Activated T-helper 1 cell treated with Interleukin-2 at 50 U/mL for 16 hours (primary cell): ENCODE data around the gene DISP1.
"Not testable (repeated sequence)": the region's sequence is repeated elsewhere in the genome, so short reads cannot be mapped to it uniquely, and the experiment has no call there.

ENCODE experiments used
- DNase-seq: peaks from one replicate; pipeline ENCODE4 v3.0.0-alpha.2; 2020; ENCODE audit warnings: low read depth

DISP1 gene

GRCh38 chr1:222798116-222798515 is 16.7 kb upstream of the DISP1 start:
- DNase-seq = no peak

DNA sequence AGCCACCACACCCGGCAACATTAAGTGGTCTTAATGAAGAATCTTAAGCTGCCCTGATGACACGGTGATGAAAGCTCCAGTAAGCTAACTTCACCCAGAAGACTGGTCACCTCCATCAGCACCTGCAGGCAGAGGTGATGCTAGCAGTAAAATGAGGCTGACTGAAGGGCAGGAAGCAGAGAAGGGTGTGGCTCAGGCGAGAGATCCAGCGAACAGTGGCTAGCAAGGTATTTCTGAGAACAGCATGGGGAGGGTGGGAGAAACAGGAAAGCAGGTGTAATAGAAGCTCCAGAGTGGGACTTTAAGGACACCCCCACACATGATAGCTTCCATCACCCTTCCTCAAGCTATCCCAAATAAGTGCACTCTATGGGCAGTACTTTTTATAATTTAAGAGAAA is 15.9 kb upstream of the DISP1 start:
- DNase-seq = no peak

GRCh38 chr1:222801067-222801466 is 13.8 kb upstream of the DISP1 start:
- DNase-seq = no peak

DNA sequence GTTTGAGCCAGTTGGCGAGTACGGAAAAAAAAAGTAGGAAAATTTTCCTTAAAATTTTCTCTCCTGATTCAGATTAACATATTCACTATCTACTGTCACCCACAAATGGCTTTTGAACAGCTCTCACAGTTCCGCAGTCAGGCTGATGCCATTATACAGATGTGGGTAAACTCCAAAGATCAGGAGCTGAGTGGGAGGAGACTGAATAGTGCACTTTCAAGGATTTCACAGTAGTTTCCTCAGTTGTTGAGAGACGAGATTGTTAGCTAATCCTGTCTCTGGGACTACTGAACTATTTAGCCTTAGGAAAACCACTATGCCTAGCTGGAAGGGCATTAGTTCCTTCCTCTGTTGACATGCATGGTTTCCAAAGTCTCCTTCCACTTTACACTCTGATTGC is 3.2 kb upstream of the DISP1 start:
- DNase-seq = no peak

DNA sequence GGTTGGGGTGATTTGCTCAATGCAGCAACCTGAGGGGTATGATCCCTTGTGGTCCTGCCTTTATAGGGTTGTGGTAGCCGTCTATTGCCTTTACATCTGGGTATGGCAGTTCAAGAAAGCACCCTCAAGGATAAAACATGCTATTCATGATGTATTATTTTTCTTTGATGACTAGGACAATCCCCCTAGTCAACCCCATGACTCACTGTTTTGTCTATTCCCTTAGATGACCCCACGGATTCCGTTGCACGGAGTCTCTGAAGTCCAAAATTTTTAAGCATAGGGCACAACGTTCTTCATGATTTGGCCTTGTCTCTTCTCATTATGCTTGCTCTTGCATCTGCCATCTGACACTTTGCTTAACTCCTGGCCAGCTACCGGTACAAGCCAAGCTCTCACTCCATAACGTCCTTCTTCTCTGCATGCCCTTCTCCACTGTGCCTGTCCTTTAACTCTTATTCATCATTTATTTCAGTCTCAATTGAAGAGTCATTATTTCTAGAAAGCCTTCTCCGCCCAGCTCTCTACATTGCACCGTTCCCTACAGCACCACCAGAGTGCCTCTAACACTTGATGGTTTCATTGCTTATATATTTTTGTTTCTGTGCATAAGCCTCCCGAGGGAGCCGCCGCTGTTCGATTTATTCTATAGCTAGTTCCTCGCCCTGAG is 838 bp upstream of the DISP1 start:
- no peak for DNase-seq

DNA sequence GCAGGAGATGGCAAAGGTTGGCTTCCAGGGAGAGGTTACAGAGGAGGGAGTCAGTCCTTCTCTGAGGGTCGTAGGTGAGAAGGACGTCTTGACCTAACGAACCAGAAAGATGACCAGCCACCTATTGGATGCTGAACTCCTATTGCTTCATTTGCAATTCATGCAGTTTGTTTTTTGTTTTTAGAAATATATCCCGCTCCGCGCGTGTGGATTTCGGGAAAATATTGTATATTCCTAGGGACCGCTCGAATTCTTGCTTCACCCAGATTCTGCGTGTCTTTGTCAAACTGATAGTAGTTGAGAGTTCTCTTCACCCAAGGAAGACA is 564 bp downstream of the DISP1 start:
- no peak for DNase-seq

DNA sequence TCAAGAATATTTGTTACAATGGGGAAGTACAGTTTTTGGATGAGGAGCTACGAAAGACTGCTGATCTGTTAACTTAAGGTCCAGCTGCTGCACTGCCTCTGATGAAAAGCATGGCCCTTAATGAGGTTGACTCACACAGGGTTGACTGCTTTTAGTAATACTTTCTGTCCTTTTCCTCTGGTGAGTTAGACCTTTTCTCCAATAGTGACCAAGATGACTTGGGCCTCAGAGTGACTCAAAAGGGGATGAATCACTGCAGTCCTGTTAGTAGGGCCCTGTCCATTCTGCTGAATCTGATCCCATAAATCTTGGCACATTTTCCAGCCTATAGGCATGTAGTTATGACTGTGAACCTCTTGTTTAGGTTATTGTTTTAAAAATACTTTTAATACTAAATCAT is 2.7 kb downstream of the DISP1 start:
- DNase-seq = no peak

DNA sequence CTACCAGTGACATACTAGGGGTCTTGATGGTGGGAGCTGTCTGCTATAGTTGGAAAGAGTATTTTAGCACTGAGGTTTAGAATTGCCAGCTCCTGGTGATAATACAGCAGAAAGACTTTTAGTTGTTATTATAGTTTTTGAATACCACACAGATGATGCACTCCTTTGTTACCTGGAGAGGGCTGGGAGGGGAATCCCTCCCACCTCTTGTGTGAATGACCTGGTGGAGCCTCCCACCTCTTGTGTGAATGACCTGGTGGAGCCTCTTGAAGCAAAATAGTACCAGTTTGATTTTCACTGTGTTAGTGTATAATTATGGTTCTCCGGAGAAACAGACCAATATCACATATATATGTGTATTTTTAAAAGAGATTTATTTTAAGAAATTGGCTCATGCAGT is 3.3 kb downstream of the DISP1 start:
- no peak for DNase-seq

DNA sequence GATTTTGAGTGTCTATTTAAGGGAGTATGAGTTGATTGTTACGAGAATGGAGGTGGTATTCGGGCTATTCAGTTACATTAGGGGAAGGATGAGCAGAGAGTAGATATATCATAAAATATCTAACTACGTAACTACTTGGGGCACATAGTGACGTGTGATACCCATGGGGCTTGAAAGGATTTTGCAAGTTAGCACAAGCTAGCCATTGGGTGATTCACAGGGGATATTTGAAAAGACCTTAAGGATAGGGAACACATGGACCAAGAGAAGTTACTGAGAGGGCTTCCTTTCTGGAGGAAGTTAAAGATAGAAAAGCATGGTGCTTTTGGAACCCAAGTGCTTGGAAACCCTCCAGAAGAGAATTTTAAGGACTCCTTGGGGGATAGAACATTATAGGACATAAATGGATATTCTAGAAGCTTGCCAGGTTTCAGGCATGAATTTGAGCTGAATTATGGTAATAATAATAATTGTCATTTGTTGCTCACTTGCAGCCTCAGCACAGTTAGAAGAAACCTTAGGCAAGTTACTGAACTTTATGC is 5.4 kb downstream of the DISP1 start:
- DNase-seq = no peak

DNA sequence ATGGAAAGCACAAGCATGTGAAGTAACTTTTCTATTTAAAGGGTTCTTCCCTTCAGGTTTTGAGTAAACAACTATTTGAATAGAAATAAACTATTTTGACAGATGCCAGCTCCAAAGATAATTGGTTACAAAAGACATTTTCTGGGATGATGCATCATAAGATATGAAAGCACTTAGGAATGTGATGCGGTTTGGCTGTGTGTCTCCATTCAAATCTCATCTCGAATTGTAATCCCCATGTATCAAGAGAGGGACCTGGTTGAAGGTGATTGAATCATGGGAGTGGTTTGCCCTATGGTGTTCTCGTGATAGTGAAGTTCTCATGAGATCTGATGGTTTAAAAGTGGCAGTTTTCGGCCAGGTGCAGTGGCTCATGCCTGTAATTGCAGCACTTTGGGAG is 6.4 kb downstream of the DISP1 start:
- DNase-seq = no peak

GRCh38 chr1:222823695-222824094 is 8.9 kb downstream of the DISP1 start:
- no peak for DNase-seq

DNA sequence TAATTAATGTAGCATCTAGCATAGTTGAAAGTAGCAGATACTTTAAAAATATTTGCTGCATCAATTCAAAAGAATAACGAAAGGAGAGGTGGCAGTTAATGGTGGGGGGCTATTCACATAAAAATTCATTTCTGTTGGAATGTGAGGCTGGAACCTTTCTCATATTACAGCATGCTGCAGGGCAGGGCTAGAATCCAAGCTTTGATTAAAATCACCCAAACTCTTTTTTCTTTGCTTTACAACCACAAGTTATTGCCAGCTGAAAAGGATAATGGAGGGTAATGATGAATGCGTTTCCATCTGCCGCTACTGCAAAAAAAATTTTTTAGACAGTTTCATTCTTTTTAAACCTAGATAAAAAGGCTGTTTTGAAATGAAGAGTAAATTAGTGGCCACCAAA is 9.8 kb downstream of the DISP1 start:
- no peak for DNase-seq

DNA sequence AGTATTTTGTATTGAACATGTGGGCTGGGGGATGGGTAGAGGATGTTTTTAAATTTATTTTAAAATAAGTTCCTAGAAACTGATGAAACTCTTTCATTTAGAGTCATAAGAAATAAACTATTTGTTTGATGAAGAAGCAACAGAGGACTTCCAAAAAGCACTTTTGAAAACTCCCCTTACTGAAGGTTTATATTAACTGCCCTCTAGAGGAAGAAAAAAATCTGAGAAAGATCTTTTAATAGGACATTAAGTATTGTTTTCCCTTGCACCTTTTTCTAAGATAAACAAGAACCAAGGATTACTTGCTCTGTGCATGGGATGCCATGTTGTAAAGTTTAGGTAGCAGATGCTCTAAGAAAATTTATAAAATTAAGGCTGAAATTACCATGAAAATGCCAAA is 14.1 kb downstream of the DISP1 start:
- no peak for DNase-seq

- DNase-seq = no peak
Measured at GRCh38 chr1:222829868-222830267, 15.0 kb downstream of the DISP1 start.

GRCh38 chr1:222833356-222833876 is 18.6 kb downstream of the DISP1 start:
- DNase-seq = no peak

DNA sequence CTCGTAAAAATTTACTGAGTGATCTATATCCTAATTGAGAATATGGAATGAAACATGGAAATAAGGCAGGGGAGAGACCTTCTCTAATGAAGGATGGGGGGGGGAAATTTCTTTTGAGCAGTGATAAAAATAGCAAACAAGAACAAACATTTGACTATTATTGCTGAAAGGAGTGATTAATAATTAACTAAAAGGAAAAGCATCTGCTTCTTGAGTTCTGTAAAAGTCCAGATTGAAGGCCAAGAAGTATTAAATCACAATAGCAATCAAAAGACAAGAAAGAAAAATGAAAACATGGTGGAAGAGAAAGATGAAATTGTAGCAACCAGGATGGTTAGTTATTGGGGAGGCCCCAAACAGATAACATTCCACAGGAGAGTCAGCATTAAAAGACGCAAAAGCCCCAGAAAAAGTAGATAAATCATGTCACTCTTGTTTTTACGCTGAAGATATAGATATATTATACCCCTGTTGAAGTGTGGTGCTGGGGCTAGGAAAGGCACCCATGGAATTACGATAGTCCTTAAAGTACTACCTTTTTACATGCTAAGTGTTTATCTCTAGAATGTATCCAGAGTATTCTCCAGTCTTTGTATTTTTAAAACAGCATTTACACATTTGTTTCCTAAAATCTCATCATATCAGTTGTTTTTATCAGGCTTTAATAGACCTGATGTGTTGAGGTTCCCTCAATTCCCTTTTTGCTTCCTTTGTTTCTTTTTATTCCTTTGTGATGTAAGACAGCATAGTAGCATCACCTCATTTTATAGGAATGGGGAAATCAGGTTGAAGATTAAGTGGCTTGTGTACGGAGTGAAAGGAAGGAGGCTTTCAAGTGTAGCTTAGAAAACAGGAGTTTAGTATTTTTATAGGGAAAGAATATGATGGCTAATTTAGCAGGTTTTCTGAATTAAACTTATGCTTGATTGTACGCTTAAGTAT is 28.9 kb downstream of the DISP1 start:
- DNase-seq = no peak

GRCh38 chr1:222844411-222844779 is 29.6 kb downstream of the DISP1 start:
- DNase-seq = no peak

DNA sequence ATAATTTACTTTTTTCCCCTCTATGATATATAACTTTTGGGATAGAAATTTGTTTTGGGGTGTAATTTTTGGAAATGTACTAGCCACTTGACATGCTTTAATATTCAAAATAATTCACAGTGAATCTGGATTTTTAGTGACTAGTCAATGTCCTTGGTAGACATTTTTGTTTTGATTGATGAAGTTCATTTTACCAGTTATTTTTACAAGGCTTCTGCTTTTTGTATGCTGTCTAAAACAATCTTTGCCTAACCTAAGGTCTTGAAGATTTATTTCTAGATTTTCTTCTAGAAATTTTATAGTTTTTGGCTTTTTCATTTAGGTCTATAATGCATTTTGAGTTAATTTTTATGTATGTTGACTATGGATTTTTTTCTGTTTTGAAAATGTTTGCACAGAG is 30.9 kb downstream of the DISP1 start:
- no peak for DNase-seq

- not testable (repeated sequence) for DNase-seq
Measured at GRCh38 chr1:222850550-222850949, 35.7 kb downstream of the DISP1 start.

GRCh38 chr1:222852326-222852725 is 37.5 kb downstream of the DISP1 start:
- no peak for DNase-seq

- DNase-seq = no peak
Measured at GRCh38 chr1:222861062-222861461, 46.2 kb downstream of the DISP1 start.
